HPDE6-E6E7 (cell line): ENCODE data around the gene LRP1.
A peak's percentile ranks its signal among the peaks of the same experiment; 100 is the strongest.

ENCODE experiments used
- DNase-seq: peaks from one replicate; pipeline ENCODE4 v3.0.0; 2011; ENCODE audit warnings: missing footprints; ENCODE audit errors: extremely low spot score

Gene LRP1

GRCh38 chr12:57154076-57154475 is 25.8 kb downstream of the LRP1 start:
- no peak for DNase-seq

- DNase-seq, result no peak
Measured at GRCh38 chr12:57154804-57155434, 26.6 kb downstream of the LRP1 start.

- DNase-seq, result no peak
Measured at GRCh38 chr12:57156701-57157403, 28.6 kb downstream of the LRP1 start.

GRCh38 chr12:57157588-57158173 is 29.4 kb downstream of the LRP1 start:
- DNase-seq, result no peak

GRCh38 chr12:57158186-57158585 is 29.9 kb downstream of the LRP1 start:
- no peak for DNase-seq

GRCh38 chr12:57158665-57159064 is 30.4 kb downstream of the LRP1 start:
- DNase-seq, result no peak

- no peak for DNase-seq
Measured at GRCh38 chr12:57159311-57159710, 31.0 kb downstream of the LRP1 start.

- DNase-seq, result no peak
Measured at GRCh38 chr12:57160040-57160439, 31.8 kb downstream of the LRP1 start.

GRCh38 chr12:57160741-57161140 is 32.5 kb downstream of the LRP1 start:
- DNase-seq, result no peak

- DNase-seq, result no peak
Measured at GRCh38 chr12:57161491-57161890, 33.2 kb downstream of the LRP1 start.

GRCh38 chr12:57162553-57163125 is 34.4 kb downstream of the LRP1 start:
- no peak for DNase-seq

GRCh38 chr12:57164454-57164853 is 36.2 kb downstream of the LRP1 start:
- DNase-seq, result no peak

GRCh38 chr12:57164966-57165625 is 36.8 kb downstream of the LRP1 start:
- DNase-seq, result no peak

GRCh38 chr12:57165741-57166140 is 37.5 kb downstream of the LRP1 start:
- DNase-seq, result peak; percentile 94

- DNase-seq, result peak; percentile 99
Measured at GRCh38 chr12:57166971-57167371, 38.7 kb downstream of the LRP1 start.

- no peak for DNase-seq
Measured at GRCh38 chr12:57168058-57168457, 39.8 kb downstream of the LRP1 start.

GRCh38 chr12:57169046-57169795 is 40.9 kb downstream of the LRP1 start:
- no peak for DNase-seq

GRCh38 chr12:57169969-57170368 is 41.7 kb downstream of the LRP1 start:
- no peak for DNase-seq

- DNase-seq, result no peak
Measured at GRCh38 chr12:57170408-57170807, 42.1 kb downstream of the LRP1 start.

GRCh38 chr12:57170927-57171326 is 42.6 kb downstream of the LRP1 start:
- DNase-seq, result no peak

- DNase-seq, result no peak
Measured at GRCh38 chr12:57171668-57172067, 43.4 kb downstream of the LRP1 start.

GRCh38 chr12:57173089-57173488 is 44.8 kb downstream of the LRP1 start:
- DNase-seq, result no peak
